ENCODE results near the gene SPEM1. TPM values are rescaled to one million over a fixed set of nuclear protein-coding genes. Genes with fewer than 3 reads are reported as not detected.

Gene SPEM1
- total and polyA plus RNA-seq, 4 donors: 0.29 TPM; not detected in 3

- peaks cover 41% of the 10 kb centered on the region for H3K36me3 ChIP-seq (ENCODE audit: control insufficient read depth, insufficient read depth, low read length)
- peak within 1 kb of the TSS; percentile 18 for H3K4me3 ChIP-seq (ENCODE audit: low read depth, low read length)
- H3K27me3 ChIP-seq (ENCODE audit: control insufficient read depth, insufficient read depth, low read length): no peaks in the 10 kb centered on the region
- WGBS (ENCODE audit: insufficient coverage): 44% methylated on average over 4 of the region's 12 CpGs
- DNase-seq (ENCODE audit: low read depth in 4 of 6, low spot score in 6 of 6): no peak
- peaks cover 38% of the 10 kb centered on the region for H3K4me1 ChIP-seq (ENCODE audit: control insufficient read depth, insufficient read depth, low read length)
- H3K27ac ChIP-seq (ENCODE audit: low read depth, low read length): no peak within 1 kb of the TSS
- no peaks in the 10 kb centered on the region for H3K9me3 ChIP-seq (ENCODE audit: control insufficient read depth, insufficient read depth, low read length)
Observed at GRCh38 chr17:7407485-7408251, 12.5 kb upstream of the SPEM1 start, which contains the start of gene NLGN2. NLGN2 (plus strand) TSS chr17:7407845; CDS start chr17:7408256, 411 bp downstream.

- 59% methylated on average over 57 of the region's 58 CpGs for WGBS (ENCODE audit: insufficient coverage)
- no peak for DNase-seq (ENCODE audit: low read depth in 4 of 6, low spot score in 6 of 6)
- Histone ChIP-seq H3K27ac (ENCODE audit: low read depth, low read length) (no peak overlapping the region), H3K9me3 (ENCODE audit: control insufficient read depth, insufficient read depth, low read length) (no peaks in the 10 kb centered on the region), H3K36me3 (ENCODE audit: control insufficient read depth, insufficient read depth, low read length) (peaks cover 47% of the 10 kb centered on the region), H3K4me3 (ENCODE audit: low read depth, low read length) (no peak overlapping the region), H3K27me3 (ENCODE audit: control insufficient read depth, insufficient read depth, low read length) (no peaks in the 10 kb centered on the region), H3K4me1 (ENCODE audit: control insufficient read depth, insufficient read depth, low read length) (peaks cover 37% of the 10 kb centered on the region)
Observed at GRCh38 chr17:7408252-7408727, 11.8 kb upstream of the SPEM1 start.

GRCh38 chr17:7408863-7409262, 11.3 kb upstream of the SPEM1 start:
- DNase-seq (ENCODE audit: low read depth in 4 of 6, low spot score in 6 of 6): no peak
- WGBS (ENCODE audit: insufficient coverage): 92% methylated on average over 6 of the region's 6 CpGs
- Histone ChIP-seq H3K4me3 (ENCODE audit: low read depth, low read length) (no peak overlapping the region), H3K4me1 (ENCODE audit: control insufficient read depth, insufficient read depth, low read length) (peaks cover 40% of the 10 kb centered on the region), H3K27ac (ENCODE audit: low read depth, low read length) (no peak overlapping the region), H3K9me3 (ENCODE audit: control insufficient read depth, insufficient read depth, low read length) (no peaks in the 10 kb centered on the region), H3K27me3 (ENCODE audit: control insufficient read depth, insufficient read depth, low read length) (no peaks in the 10 kb centered on the region), H3K36me3 (ENCODE audit: control insufficient read depth, insufficient read depth, low read length) (peaks cover 53% of the 10 kb centered on the region)

- DNase-seq (ENCODE audit: low read depth in 4 of 6, low spot score in 6 of 6): no peak
- H3K4me3 ChIP-seq (ENCODE audit: low read depth, low read length): no peak overlapping the region
- H3K27ac ChIP-seq (ENCODE audit: low read depth, low read length): no peak overlapping the region
- no peaks in the 10 kb centered on the region for H3K27me3 ChIP-seq (ENCODE audit: control insufficient read depth, insufficient read depth, low read length)
- peaks cover 42% of the 10 kb centered on the region for H3K4me1 ChIP-seq (ENCODE audit: control insufficient read depth, insufficient read depth, low read length)
- peaks cover 61% of the 10 kb centered on the region for H3K36me3 ChIP-seq (ENCODE audit: control insufficient read depth, insufficient read depth, low read length)
- no peaks in the 10 kb centered on the region for H3K9me3 ChIP-seq (ENCODE audit: control insufficient read depth, insufficient read depth, low read length)
- WGBS (ENCODE audit: insufficient coverage): 92% methylated on average over 6 of the region's 6 CpGs
Observed at GRCh38 chr17:7409716-7410115, 10.4 kb upstream of the SPEM1 start.

GRCh38 chr17:7410634-7411426, 9.3 kb upstream of the SPEM1 start:
- H3K27ac ChIP-seq (ENCODE audit: low read depth, low read length): no peak overlapping the region
- no peaks in the 10 kb centered on the region for H3K27me3 ChIP-seq (ENCODE audit: control insufficient read depth, insufficient read depth, low read length)
- 87% methylated on average over 21 of the region's 25 CpGs for WGBS (ENCODE audit: insufficient coverage)
- H3K9me3 ChIP-seq (ENCODE audit: control insufficient read depth, insufficient read depth, low read length): no peaks in the 10 kb centered on the region
- H3K4me1 ChIP-seq (ENCODE audit: control insufficient read depth, insufficient read depth, low read length): peaks cover 33% of the 10 kb centered on the region
- H3K4me3 ChIP-seq (ENCODE audit: low read depth, low read length): no peak overlapping the region
- H3K36me3 ChIP-seq (ENCODE audit: control insufficient read depth, insufficient read depth, low read length): peaks cover 72% of the 10 kb centered on the region
- no peak for DNase-seq (ENCODE audit: low read depth in 4 of 6, low spot score in 6 of 6)

GRCh38 chr17:7411427-7411750, 8.7 kb upstream of the SPEM1 start:
- no peak for DNase-seq (ENCODE audit: low read depth in 4 of 6, low spot score in 6 of 6)
- Histone ChIP-seq H3K4me3 (ENCODE audit: low read depth, low read length) (no peak overlapping the region), H3K27ac (ENCODE audit: low read depth, low read length) (no peak overlapping the region), H3K36me3 (ENCODE audit: control insufficient read depth, insufficient read depth, low read length) (peaks cover 76% of the 10 kb centered on the region), H3K27me3 (ENCODE audit: control insufficient read depth, insufficient read depth, low read length) (no peaks in the 10 kb centered on the region), H3K9me3 (ENCODE audit: control insufficient read depth, insufficient read depth, low read length) (no peaks in the 10 kb centered on the region), H3K4me1 (ENCODE audit: control insufficient read depth, insufficient read depth, low read length) (peaks cover 27% of the 10 kb centered on the region)
- WGBS (ENCODE audit: insufficient coverage): 68% methylated on average over 4 of the region's 8 CpGs

- H3K9me3 ChIP-seq (ENCODE audit: control insufficient read depth, insufficient read depth, low read length): no peaks in the 10 kb centered on the region
- H3K27me3 ChIP-seq (ENCODE audit: control insufficient read depth, insufficient read depth, low read length): no peaks in the 10 kb centered on the region
- peaks cover 14% of the 10 kb centered on the region for H3K4me1 ChIP-seq (ENCODE audit: control insufficient read depth, insufficient read depth, low read length)
- peaks cover 90% of the 10 kb centered on the region for H3K36me3 ChIP-seq (ENCODE audit: control insufficient read depth, insufficient read depth, low read length)
- DNase-seq (ENCODE audit: low read depth in 4 of 6, low spot score in 6 of 6): no peak
- H3K4me3 ChIP-seq (ENCODE audit: low read depth, low read length): no peak overlapping the region
- H3K27ac ChIP-seq (ENCODE audit: low read depth, low read length): no peak overlapping the region
- 90% methylated on average over 2 of the region's 6 CpGs for WGBS (ENCODE audit: insufficient coverage)
Observed at GRCh38 chr17:7413346-7413985, 6.7 kb upstream of the SPEM1 start.

GRCh38 chr17:7414837-7415236, 5.3 kb upstream of the SPEM1 start:
- H3K4me3 ChIP-seq (ENCODE audit: low read depth, low read length): no peak overlapping the region
- 88% methylated on average over 14 of the region's 14 CpGs for WGBS (ENCODE audit: insufficient coverage)
- peaks cover 88% of the 10 kb centered on the region for H3K36me3 ChIP-seq (ENCODE audit: control insufficient read depth, insufficient read depth, low read length)
- H3K4me1 ChIP-seq (ENCODE audit: control insufficient read depth, insufficient read depth, low read length): peaks cover 26% of the 10 kb centered on the region
- no peaks in the 10 kb centered on the region for H3K9me3 ChIP-seq (ENCODE audit: control insufficient read depth, insufficient read depth, low read length)
- DNase-seq (ENCODE audit: low read depth in 4 of 6, low spot score in 6 of 6): no peak
- H3K27me3 ChIP-seq (ENCODE audit: control insufficient read depth, insufficient read depth, low read length): no peaks in the 10 kb centered on the region
- H3K27ac ChIP-seq (ENCODE audit: low read depth, low read length): no peak overlapping the region

GRCh38 chr17:7415784-7416183, 4.3 kb upstream of the SPEM1 start:
- no peak for DNase-seq (ENCODE audit: low read depth in 4 of 6, low spot score in 6 of 6)
- 92% methylated on average over 23 of the region's 23 CpGs for WGBS (ENCODE audit: insufficient coverage)
- H3K9me3 ChIP-seq (ENCODE audit: control insufficient read depth, insufficient read depth, low read length): no peaks in the 10 kb centered on the region
- H3K27ac ChIP-seq (ENCODE audit: low read depth, low read length): no peak overlapping the region
- H3K36me3 ChIP-seq (ENCODE audit: control insufficient read depth, insufficient read depth, low read length): peaks cover 87% of the 10 kb centered on the region
- H3K4me1 ChIP-seq (ENCODE audit: control insufficient read depth, insufficient read depth, low read length): peaks cover 35% of the 10 kb centered on the region
- H3K4me3 ChIP-seq (ENCODE audit: low read depth, low read length): no peak overlapping the region
- H3K27me3 ChIP-seq (ENCODE audit: control insufficient read depth, insufficient read depth, low read length): no peaks in the 10 kb centered on the region
